ENCODE measurements around the gene NAPSA. TPM values are rescaled to one million over a fixed set of nuclear protein-coding genes. Genes with fewer than 3 reads are reported as not detected.

Gene NAPSA
- total and polyA plus RNA-seq, 9 of the 15 experiments (the other 6 are each of a cell fraction or from before 2014, with no cell fraction given) = 0.25 to 1.9 (median 0.69) TPM

GRCh38 chr19:50368649-50369570, 3.5 kb upstream of the NAPSA start (continued):
- TF ChIP-seq ZNF165 (CRISPR knock-in tag; IDR thresholded peaks at IDR 0.05; ENCODE audit: borderline replicate concordance) = no peak
- no peak; the same call in 1 of the 2 replicates for TF ChIP-seq ZNF263 (CRISPR knock-in tag; IDR thresholded peaks at IDR 0.05; ENCODE audit: borderline replicate concordance)
- no peak for TF ChIP-seq ZNF124 (CRISPR knock-in tag; IDR thresholded peaks at IDR 0.05)
- peak; percentile 68 for TF ChIP-seq DEAF1 (CRISPR knock-in tag; IDR thresholded peaks at IDR 0.05)
- TF ChIP-seq ZNF280A (IDR thresholded peaks at IDR 0.05; ENCODE audit: low read depth, partially characterized antibody) = no peak
- no peak for TF ChIP-seq SIN3B (IDR thresholded peaks at IDR 0.05; ENCODE audit: low read depth)
- TF ChIP-seq HDAC1 (IDR thresholded peaks at IDR 0.05) = peak in 1 of 2 experiments; percentile 10; a peak in 1 of 4 replicates
- peak; percentile 81 to 89 for TF ChIP-seq E2F6 (IDR thresholded peaks at IDR 0.05; ENCODE audit: borderline replicate concordance in 1 of 2, extremely low read depth in 1 of 2, insufficient read depth in 1 of 2, insufficient read length in 1 of 2, low read depth in 1 of 2, low read length in 1 of 2, poor library complexity in 1 of 2, severe bottlenecking in 1 of 2)
- peak; percentile 67 for TF ChIP-seq STAG1 (CRISPR knock-in tag; IDR thresholded peaks at IDR 0.05; ENCODE audit: borderline replicate concordance)
- no peak for TF ChIP-seq GTF2B (IDR thresholded peaks at IDR 0.05; ENCODE audit: extremely low read depth, insufficient read length)
- TF ChIP-seq ERF (CRISPR knock-in tag; IDR thresholded peaks at IDR 0.05) = no peak
- 0 out of 2 replicates have a peak, but pooled peaks have one; percentile 20 for TF ChIP-seq RB1 (IDR thresholded peaks at IDR 0.05; ENCODE audit: low read depth)
- TF ChIP-seq RBM25 (IDR thresholded peaks at IDR 0.05; ENCODE audit: low read depth, low read length, severe bottlenecking) = peak; percentile 5
- TF ChIP-seq GABPB1 (CRISPR knock-in tag; IDR thresholded peaks at IDR 0.05) = 0 out of 2 replicates have a peak, but pooled peaks have one; percentile 16
- no peak for TF ChIP-seq OTX1 (CRISPR knock-in tag; IDR thresholded peaks at IDR 0.05)
- peak in 1 of 2 experiments; percentile 62 for TF ChIP-seq AFF1 (IDR thresholded peaks at IDR 0.05; ENCODE audit: low read depth in 1 of 2, partially characterized antibody in 2 of 2)

Measured in K562 (cell line).